Spleen (tissue), 7 donors: ENCODE measurements around the gene CDH3.

Source experiments
- POLR2A ChIP-seq, 3 donors: fragments of 450-650 bp; IDR thresholded peaks; one replicate each; pipeline ENCODE4 v1.5.1; 2017; ENCODE audit warnings: antibody characterized with exemption in 3 of 3, mild to moderate bottlenecking in 1 of 3
- TF ChIP-seq, protein P1 (sequence below), 11 experiments: fragments of 200-600 bp in 7 of 11; fragments of 450-650 bp in 4 of 11; sonication (generic) in 4 of 11; IDR thresholded peaks in 8 of 11; conservative IDR thresholded peaks in 3 of 11; 1 replicate in 7 of 11; 2 replicates in 4 of 11; pipeline versions ENCODE4 v1.4.0 to v1.8.0; 2016 to 2021; ENCODE audit warnings: antibody characterized with exemption in 11 of 11, inconsistent platforms in 4 of 11, mild to moderate bottlenecking in 1 of 11
- donor health status: DM: no; HTN: no; CAD: no; lungs with moderate emphysema.
- donor health status: DM: no; HTN: no; CAD: no.
- donor health status: DM: no; HTN: no; CAD: no.

- TF ChIP-seq, protein P1, sequence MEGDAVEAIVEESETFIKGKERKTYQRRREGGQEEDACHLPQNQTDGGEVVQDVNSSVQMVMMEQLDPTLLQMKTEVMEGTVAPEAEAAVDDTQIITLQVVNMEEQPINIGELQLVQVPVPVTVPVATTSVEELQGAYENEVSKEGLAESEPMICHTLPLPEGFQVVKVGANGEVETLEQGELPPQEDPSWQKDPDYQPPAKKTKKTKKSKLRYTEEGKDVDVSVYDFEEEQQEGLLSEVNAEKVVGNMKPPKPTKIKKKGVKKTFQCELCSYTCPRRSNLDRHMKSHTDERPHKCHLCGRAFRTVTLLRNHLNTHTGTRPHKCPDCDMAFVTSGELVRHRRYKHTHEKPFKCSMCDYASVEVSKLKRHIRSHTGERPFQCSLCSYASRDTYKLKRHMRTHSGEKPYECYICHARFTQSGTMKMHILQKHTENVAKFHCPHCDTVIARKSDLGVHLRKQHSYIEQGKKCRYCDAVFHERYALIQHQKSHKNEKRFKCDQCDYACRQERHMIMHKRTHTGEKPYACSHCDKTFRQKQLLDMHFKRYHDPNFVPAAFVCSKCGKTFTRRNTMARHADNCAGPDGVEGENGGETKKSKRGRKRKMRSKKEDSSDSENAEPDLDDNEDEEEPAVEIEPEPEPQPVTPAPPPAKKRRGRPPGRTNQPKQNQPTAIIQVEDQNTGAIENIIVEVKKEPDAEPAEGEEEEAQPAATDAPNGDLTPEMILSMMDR (IDR thresholded peaks at IDR 0.05 in 8 of 11, conservative IDR thresholded peaks at IDR 0.05 in 3 of 11) = peak; percentile 8 to 73 (median 66)
- TF ChIP-seq POLR2A (IDR thresholded peaks at IDR 0.05) = no peak
These were observed 59.2 kb downstream of the CDH3 start for GRCh38 chr16:68704232-68704867.
